WTC11 (cell line): ENCODE data around the gene GADD45B.

Source experiments
- AFF4 ChIP-seq: sonication (generic); formaldehyde crosslinking; IDR thresholded peaks from 2 replicates; pipeline ENCODE4 v1.8.1; 2023; ENCODE audit warnings: mild to moderate bottlenecking, missing genetic modification reagents, borderline replicate concordance
- CTCF ChIP-seq: fragments of 200-600 bp; IDR thresholded peaks from 2 replicates; pipeline ENCODE4 v1.8.0; 2022; ENCODE audit warnings: antibody characterized with exemption
- E2F1 ChIP-seq: sonication (generic); formaldehyde crosslinking; IDR thresholded peaks from 2 replicates; pipeline ENCODE4 v1.8.0; 2022; ENCODE audit warnings: mild to moderate bottlenecking, missing genetic modification reagents
- ELF4 ChIP-seq: sonication (generic); formaldehyde crosslinking; IDR thresholded peaks from 2 replicates; pipeline ENCODE4 v1.8.1; 2022; ENCODE audit warnings: low read depth, mild to moderate bottlenecking, moderate library complexity, missing genetic modification reagents
- JUN ChIP-seq: sonication (generic); formaldehyde crosslinking; IDR thresholded peaks from 2 replicates; pipeline ENCODE4 v1.8.0; 2023; ENCODE audit warnings: mild to moderate bottlenecking, missing genetic modification reagents
- ZBTB43 ChIP-seq: sonication (generic); formaldehyde crosslinking; IDR thresholded peaks from 2 replicates; pipeline ENCODE4 v1.8.1; 2023; ENCODE audit warnings: mild to moderate bottlenecking, missing genetic modification reagents
- ZNF512 ChIP-seq: sonication (generic); formaldehyde crosslinking; IDR thresholded peaks from 2 replicates; pipeline ENCODE4 v1.8.1; 2022; ENCODE audit warnings: missing genetic modification reagents, borderline replicate concordance

- TF ChIP-seq CTCF (no peak), ZNF512 (CRISPR knock-in tag) (no peak), ELF4 (no peak), JUN (CRISPR knock-in tag) (no peak), ZBTB43 (CRISPR knock-in tag) (no peak), E2F1 (CRISPR knock-in tag) (no peak), AFF4 (CRISPR knock-in tag) (no peak)
Observed at GRCh38 chr19:2461751-2462634, 13.9 kb upstream of the GADD45B start.
